Measurements from ENCODE around the gene HOTAIR.

DNA sequence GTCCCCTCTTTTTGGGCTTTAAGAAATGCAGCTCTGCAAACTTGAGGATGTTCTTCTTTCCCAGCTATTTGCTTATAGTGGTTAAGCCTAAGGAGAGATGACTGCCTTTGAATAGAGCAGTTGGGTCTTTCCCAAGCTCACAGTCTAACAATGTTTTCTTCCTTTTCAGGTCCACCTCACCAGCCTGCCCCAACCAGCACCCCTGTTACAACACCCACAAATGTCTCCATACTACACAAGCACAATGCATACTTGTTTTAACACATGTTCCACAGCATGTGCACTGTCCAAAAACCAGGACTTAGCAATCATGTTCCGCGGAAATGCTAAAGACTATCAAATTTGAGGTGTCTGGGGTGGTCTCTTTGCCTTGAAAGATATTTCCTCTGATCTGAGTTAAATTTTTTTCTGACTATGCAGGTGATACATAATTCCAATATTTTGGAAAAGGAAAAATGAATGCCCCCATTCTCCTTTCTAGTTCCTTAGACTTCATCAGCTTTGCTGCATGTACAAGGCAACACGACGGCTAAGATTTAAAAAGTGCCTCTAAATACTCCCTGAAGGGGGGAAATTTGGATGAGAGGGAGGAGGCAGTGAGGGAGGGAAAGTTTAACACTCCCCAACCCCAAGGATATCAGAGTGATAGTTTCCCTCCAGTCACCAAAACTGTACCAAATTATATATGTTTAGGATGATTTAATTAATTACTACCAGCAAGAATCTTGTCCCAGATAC, 42.7 kb downstream of the HOTAIR start:
- TF ChIP-seq, protein P1, sequence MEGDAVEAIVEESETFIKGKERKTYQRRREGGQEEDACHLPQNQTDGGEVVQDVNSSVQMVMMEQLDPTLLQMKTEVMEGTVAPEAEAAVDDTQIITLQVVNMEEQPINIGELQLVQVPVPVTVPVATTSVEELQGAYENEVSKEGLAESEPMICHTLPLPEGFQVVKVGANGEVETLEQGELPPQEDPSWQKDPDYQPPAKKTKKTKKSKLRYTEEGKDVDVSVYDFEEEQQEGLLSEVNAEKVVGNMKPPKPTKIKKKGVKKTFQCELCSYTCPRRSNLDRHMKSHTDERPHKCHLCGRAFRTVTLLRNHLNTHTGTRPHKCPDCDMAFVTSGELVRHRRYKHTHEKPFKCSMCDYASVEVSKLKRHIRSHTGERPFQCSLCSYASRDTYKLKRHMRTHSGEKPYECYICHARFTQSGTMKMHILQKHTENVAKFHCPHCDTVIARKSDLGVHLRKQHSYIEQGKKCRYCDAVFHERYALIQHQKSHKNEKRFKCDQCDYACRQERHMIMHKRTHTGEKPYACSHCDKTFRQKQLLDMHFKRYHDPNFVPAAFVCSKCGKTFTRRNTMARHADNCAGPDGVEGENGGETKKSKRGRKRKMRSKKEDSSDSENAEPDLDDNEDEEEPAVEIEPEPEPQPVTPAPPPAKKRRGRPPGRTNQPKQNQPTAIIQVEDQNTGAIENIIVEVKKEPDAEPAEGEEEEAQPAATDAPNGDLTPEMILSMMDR (IDR thresholded peaks at IDR 0.05) = no peak
- no peak for TF ChIP-seq POLR2AphosphoS5 (IDR thresholded peaks at IDR 0.05)

Data from sigmoid colon (tissue), 4 donors.